ENCODE measurements around the gene ERAS.
"Not testable (repeated sequence)": the region's sequence is repeated elsewhere in the genome, so short reads cannot be mapped to it uniquely, and the experiment has no call there.

ERAS gene

GRCh38 chrX:48798318-48798717 lies 28.0 kb upstream of the ERAS start:
- no peak for ATAC-seq

- ATAC-seq: no peak
Measured at GRCh38 chrX:48800574-48801279, 25.6 kb upstream of the ERAS start.

- ATAC-seq: peak; percentile 91 to 93
Measured at GRCh38 chrX:48801280-48802088, 24.8 kb upstream of the ERAS start, which contains the start of gene HDAC6. HDAC6 (plus strand) TSS chrX:48802067; CDS start chrX:48802693, 626 bp downstream.

GRCh38 chrX:48802089-48802904 lies 24.0 kb upstream of the ERAS start:
- ATAC-seq: peak; percentile 32 to 36

GRCh38 chrX:48802905-48803200 lies 23.5 kb upstream of the ERAS start:
- ATAC-seq: no peak

- ATAC-seq: no peak
Measured at GRCh38 chrX:48806081-48806480, 20.2 kb upstream of the ERAS start.

GRCh38 chrX:48813644-48814043 lies 12.7 kb upstream of the ERAS start:
- no peak for ATAC-seq

- ATAC-seq: no peak
Measured at GRCh38 chrX:48814722-48815121, 11.6 kb upstream of the ERAS start.

GRCh38 chrX:48815266-48815665 lies 11.0 kb upstream of the ERAS start:
- ATAC-seq: no peak

- no peak for ATAC-seq
Measured at GRCh38 chrX:48816014-48816810, 10.1 kb upstream of the ERAS start.

- ATAC-seq: no peak
Measured at GRCh38 chrX:48818098-48818497, 8.2 kb upstream of the ERAS start.

GRCh38 chrX:48818866-48819265 lies 7.4 kb upstream of the ERAS start:
- no peak for ATAC-seq

GRCh38 chrX:48819394-48819793 lies 6.9 kb upstream of the ERAS start:
- ATAC-seq: not testable (repeated sequence)

- ATAC-seq: no peak
Measured at GRCh38 chrX:48823053-48823452, 3.3 kb upstream of the ERAS start.

- no peak for ATAC-seq
Measured at GRCh38 chrX:48824066-48824465, 2.2 kb upstream of the ERAS start.

GRCh38 chrX:48826876-48827653 lies 752 bp downstream of the ERAS start:
- no peak for ATAC-seq

- ATAC-seq: no peak
Measured at GRCh38 chrX:48827654-48827968, 1.3 kb downstream of the ERAS start.

GRCh38 chrX:48829016-48829735 lies 2.9 kb downstream of the ERAS start:
- ATAC-seq: no peak

- ATAC-seq: no peak
Measured at GRCh38 chrX:48831136-48831908, 5.0 kb downstream of the ERAS start.

GRCh38 chrX:48831909-48832291 lies 5.6 kb downstream of the ERAS start:
- ATAC-seq: no peak

Data from activated CD4-positive, CD25-positive, alpha-beta regulatory T cell treated with anti-CD3 and anti-CD28 coated beads, Interleukin-2, amount 50 U/mL, for 24 hours (primary cell).